HEK293 (cell line): Measurements from ENCODE around the gene SNRPA1.

Experiments
- CTCF ChIA-PET: fragments of 350-600 bp; formaldehyde crosslinking; extraction: SDS; loops from one replicate; lab custom pipeline; 2021; ENCODE audit warnings: antibody characterized with exemption; lab: Yijun Ruan, JAX
- POLR2A ChIA-PET: fragments of 300-600 bp; formaldehyde crosslinking; extraction: SDS; loops from one replicate; lab custom pipeline; 2020; ENCODE audit warnings: antibody characterized with exemption, inconsistent platforms; lab: Yijun Ruan, JAX
- H3K27ac ChIP-seq: fragments of 200-500 bp; sonication (Bioruptor generic); 2 replicates; pipeline ENCODE4 v1.5.1; 2014; ENCODE audit warnings: low read depth, low read length, control low read depth, inconsistent platforms; ENCODE audit errors: extremely low read depth
- H3K36me3 ChIP-seq, 2 experiments: fragments of 200-500 bp in 1 of 2; sonication (Bioruptor generic) in 1 of 2; 1 replicate in 1 of 2; 2 replicates in 1 of 2; pipeline ENCODE4 v1.5.1; 2014 to 2017; ENCODE audit warnings: inconsistent platforms in 2 of 2, low read length in 2 of 2; ENCODE audit not compliant: control insufficient read depth in 2 of 2, insufficient read depth in 1 of 2
- H3K4me1 ChIP-seq: fragments of 200-500 bp; sonication (Bioruptor generic); 2 replicates; pipeline ENCODE4 v1.5.1; 2014; ENCODE audit warnings: mild to moderate bottlenecking, low read length, inconsistent platforms; ENCODE audit not compliant: control insufficient read depth, insufficient read depth
- H3K4me3 ChIP-seq: 2 replicates; pipeline ENCODE4 v1.5.1; 2011; ENCODE audit warnings: low read depth, mild to moderate bottlenecking, control low read depth, low read length, moderate library complexity
- H3K9me3 ChIP-seq: fragments of 200-500 bp; sonication (Bioruptor generic); 2 replicates; pipeline ENCODE4 v1.5.1; 2014; ENCODE audit warnings: low read depth, low read length, inconsistent platforms; ENCODE audit not compliant: control insufficient read depth, insufficient read depth
- HOXC10 ChIP-seq: sonication (generic); formaldehyde crosslinking; IDR thresholded peaks from 2 replicates; pipeline ENCODE4 v1.8.1; 2023; ENCODE audit warnings: mild to moderate bottlenecking, missing genetic modification reagents
- INSM2 ChIP-seq: fragments of 450-650 bp; formaldehyde crosslinking; IDR thresholded peaks from 2 replicates; pipeline ENCODE4 v1.5.1; 2016; ENCODE audit warnings: missing biosample characterization, missing genetic modification characterization
- KLF1 ChIP-seq: fragments of 450-650 bp; formaldehyde crosslinking; IDR thresholded peaks from 2 replicates; pipeline ENCODE4 v1.5.1; 2016; ENCODE audit warnings: missing biosample characterization, missing genetic modification characterization
- KLF8 ChIP-seq: fragments of 450-650 bp; formaldehyde crosslinking; IDR thresholded peaks from 2 replicates; pipeline ENCODE4 v1.5.1; 2016; ENCODE audit warnings: missing biosample characterization, missing genetic modification characterization
- SP2 ChIP-seq: fragments of 450-650 bp; formaldehyde crosslinking; IDR thresholded peaks from 2 replicates; pipeline ENCODE4 v1.5.1; 2016; ENCODE audit warnings: missing biosample characterization, missing genetic modification characterization
- WT1 ChIP-seq: fragments of 450-650 bp; formaldehyde crosslinking; IDR thresholded peaks from 2 replicates; pipeline ENCODE4 v1.5.1; 2016; ENCODE audit warnings: missing biosample characterization, missing genetic modification characterization
- YY2 ChIP-seq: fragments of 450-650 bp; formaldehyde crosslinking; IDR thresholded peaks from 2 replicates; pipeline ENCODE4 v1.5.1; 2016; ENCODE audit warnings: missing biosample characterization, missing genetic modification characterization
- ZBTB10 ChIP-seq: fragments of 450-650 bp; formaldehyde crosslinking; IDR thresholded peaks from 2 replicates; pipeline ENCODE4 v1.5.1; 2016; ENCODE audit warnings: missing biosample characterization, missing genetic modification characterization
- ZBTB17 ChIP-seq: fragments of 450-650 bp; formaldehyde crosslinking; IDR thresholded peaks from 2 replicates; pipeline ENCODE4 v1.5.1; 2016; ENCODE audit warnings: missing biosample characterization, missing genetic modification characterization
- ZBTB6 ChIP-seq: fragments of 450-650 bp; formaldehyde crosslinking; IDR thresholded peaks from 2 replicates; pipeline ENCODE4 v1.5.1; 2017; ENCODE audit warnings: missing biosample characterization, missing genetic modification characterization
- ZFHX2 ChIP-seq: fragments of 450-650 bp; formaldehyde crosslinking; conservative IDR thresholded peaks from 2 replicates; pipeline ENCODE4 v1.5.1; 2016; ENCODE audit warnings: missing biosample characterization, missing genetic modification characterization
- ZFP41 ChIP-seq: fragments of 450-650 bp; formaldehyde crosslinking; IDR thresholded peaks from 2 replicates; pipeline ENCODE4 v1.5.1; 2016; ENCODE audit warnings: missing biosample characterization, missing genetic modification characterization, borderline replicate concordance
- ZNF114 ChIP-seq: fragments of 450-650 bp; formaldehyde crosslinking; IDR thresholded peaks from 2 replicates; pipeline ENCODE4 v1.5.0; 2017; ENCODE audit warnings: missing biosample characterization, missing genetic modification characterization
- ZNF248 ChIP-seq: fragments of 450-650 bp; formaldehyde crosslinking; IDR thresholded peaks from 2 replicates; pipeline ENCODE4 v1.5.1; 2017; ENCODE audit warnings: missing biosample characterization, missing genetic modification characterization
- ZNF280C ChIP-seq: fragments of 450-650 bp; formaldehyde crosslinking; IDR thresholded peaks from 2 replicates; pipeline ENCODE4 v1.5.1; 2016; ENCODE audit warnings: missing biosample characterization, missing genetic modification characterization
- ZNF324 ChIP-seq: fragments of 450-650 bp; formaldehyde crosslinking; IDR thresholded peaks from 2 replicates; pipeline ENCODE4 v1.5.1; 2016; ENCODE audit warnings: missing biosample characterization, missing genetic modification characterization
- ZNF37A ChIP-seq: fragments of 450-650 bp; IDR thresholded peaks from 2 replicates; pipeline ENCODE4 v1.5.1; 2018; ENCODE audit warnings: missing biosample characterization, missing genetic modification characterization
- ZNF449 ChIP-seq: fragments of 450-650 bp; formaldehyde crosslinking; IDR thresholded peaks from 2 replicates; pipeline ENCODE4 v1.5.1; 2017; ENCODE audit warnings: missing biosample characterization, mild to moderate bottlenecking, missing genetic modification characterization, moderate library complexity
- ZNF600 ChIP-seq: fragments of 450-650 bp; formaldehyde crosslinking; IDR thresholded peaks from 2 replicates; pipeline ENCODE4 v1.5.1; 2016; ENCODE audit warnings: missing biosample characterization, missing genetic modification characterization
- ZNF830 ChIP-seq: fragments of 450-650 bp; IDR thresholded peaks from 2 replicates; pipeline ENCODE4 v1.5.0; 2018; ENCODE audit warnings: missing biosample characterization, missing genetic modification characterization, low read depth, mild to moderate bottlenecking, moderate library complexity
- ZNF843 ChIP-seq: fragments of 450-650 bp; formaldehyde crosslinking; IDR thresholded peaks from 2 replicates; pipeline ENCODE4 v1.5.1; 2016; ENCODE audit warnings: missing biosample characterization, missing genetic modification characterization
- ZSCAN23 ChIP-seq: fragments of 450-650 bp; formaldehyde crosslinking; IDR thresholded peaks from 2 replicates; pipeline ENCODE4 v1.5.1; 2016; ENCODE audit warnings: missing biosample characterization, missing genetic modification characterization

Gene SNRPA1

GRCh38 chr15:101325263-101326025, 30.4 kb upstream of the SNRPA1 start:
- Histone ChIP-seq H3K4me1 (no peaks in the 10 kb centered on the region), H3K4me3 (no peak overlapping the region)

GRCh38 chr15:101324524-101325177, 29.6 kb upstream of the SNRPA1 start:
- CTCF ChIA-PET: no interaction called here

More at GRCh38 chr15:101325263-101326025, 30.4 kb upstream of the SNRPA1 start:
- Histone ChIP-seq H3K9me3 (no peaks in the 10 kb centered on the region), H3K27ac (no peak overlapping the region), H3K36me3 (peaks cover 0 to 81% of the 10 kb centered on the region in 2 experiments; a peak in 1 of 3 replicates)
- ChIA-PET POLR2A (no interaction called here), CTCF (no interaction called here)
- TF ChIP-seq ZNF324 (tag by site-specific recombination) (no peak), ZNF843 (tag by site-specific recombination) (no peak), KLF8 (tag by site-specific recombination) (no peak), ZNF600 (no peak), ZNF248 (tag by site-specific recombination) (no peak), ZSCAN23 (tag by site-specific recombination) (no peak), ZFHX2 (tag by site-specific recombination) (no peak), YY2 (tag by site-specific recombination) (no peak), ZBTB17 (tag by site-specific recombination) (no peak), ZNF37A (tag by site-specific recombination) (no peak), ZFP41 (tag by site-specific recombination) (no peak), ZNF830 (no peak), HOXC10 (CRISPR knock-in tag) (no peak), KLF1 (tag by site-specific recombination) (no peak), WT1 (tag by site-specific recombination) (no peak), SP2 (tag by site-specific recombination) (no peak), ZNF449 (tag by site-specific recombination) (no peak)

More at GRCh38 chr15:101324524-101325177, 29.6 kb upstream of the SNRPA1 start:
- Histone ChIP-seq H3K4me3 (no peak overlapping the region), H3K27ac (no peak overlapping the region), H3K9me3 (no peaks in the 10 kb centered on the region), H3K36me3 (peaks cover 0 to 76% of the 10 kb centered on the region in 2 experiments; a peak in 1 of 3 replicates), H3K4me1 (no peaks in the 10 kb centered on the region)
- TF ChIP-seq ZBTB6 (tag by site-specific recombination) (no peak), ZNF114 (no peak), ZBTB10 (tag by site-specific recombination) (no peak), INSM2 (tag by site-specific recombination) (no peak), ZNF280C (tag by site-specific recombination) (no peak)
- POLR2A ChIA-PET: no interaction called here
